ENCODE data around the gene OSBPL9.
"Not testable (repeated sequence)": the region's sequence is repeated elsewhere in the genome, so short reads cannot be mapped to it uniquely, and the experiment has no call there.

OSBPL9 gene

DNA sequence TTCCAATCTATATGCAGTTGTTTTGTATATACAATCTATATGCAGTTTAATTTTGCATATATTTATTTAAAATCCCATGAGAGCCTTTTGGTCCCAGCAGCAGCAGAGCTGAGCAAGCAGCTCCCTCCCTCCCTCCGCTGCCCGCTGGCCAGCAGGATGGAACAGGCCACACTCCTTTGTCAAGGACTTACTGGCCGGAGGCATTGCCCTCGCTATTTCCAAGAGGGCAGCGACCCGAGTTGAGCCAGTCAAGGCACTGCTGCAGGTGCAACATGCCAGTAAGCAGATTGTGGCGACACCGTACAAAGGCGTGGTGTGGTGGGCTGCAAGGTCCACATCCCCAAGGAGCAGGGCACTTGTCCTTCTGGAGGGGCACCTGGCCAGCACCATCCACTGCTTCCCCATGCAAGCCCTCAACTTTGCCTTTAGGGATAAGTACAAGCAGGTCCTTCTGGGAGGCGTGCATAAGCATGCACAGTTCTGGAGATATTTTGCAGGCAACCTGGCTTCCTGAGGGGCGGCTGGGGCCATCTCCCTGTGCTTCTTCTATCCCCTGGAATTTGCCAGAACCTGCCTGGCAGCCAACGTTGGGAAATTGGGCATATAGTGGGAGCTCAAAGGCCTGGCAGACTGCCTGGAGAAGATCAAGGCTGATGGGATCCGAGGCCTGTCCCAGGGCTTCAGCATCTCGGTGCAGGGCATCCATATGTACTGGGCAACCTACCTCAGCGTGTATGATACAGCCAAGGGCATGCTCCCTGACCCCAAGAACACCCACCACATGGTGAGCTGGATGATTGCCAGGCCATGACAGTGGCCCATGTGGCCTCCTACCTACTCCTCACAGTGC, 92.2 kb downstream of the OSBPL9 start:
- no peak for DNase-seq (ENCODE audit: low read depth in 2 of 2, low spot score in 1 of 2)

DNA sequence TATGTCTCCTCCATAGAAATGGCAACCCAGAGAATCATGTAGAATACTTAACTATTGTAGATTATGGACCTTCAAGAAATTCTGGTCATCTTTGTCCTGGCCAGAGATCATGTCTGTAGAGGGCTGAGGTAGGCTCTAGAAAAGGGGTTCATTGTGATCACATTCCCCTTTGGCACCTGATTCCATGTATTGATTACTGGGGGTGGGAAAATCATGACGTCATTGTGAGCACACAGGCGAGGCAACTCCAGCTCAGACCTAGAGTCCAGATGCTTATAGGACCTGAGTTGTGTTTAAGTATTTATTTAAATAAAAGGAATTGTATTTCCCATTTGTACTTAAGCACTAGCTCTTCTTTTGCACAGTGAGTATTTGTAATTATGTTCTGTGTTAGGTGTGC, 93.1 kb downstream of the OSBPL9 start:
- no peak for DNase-seq (ENCODE audit: low read depth in 2 of 2, low spot score in 1 of 2)

DNA sequence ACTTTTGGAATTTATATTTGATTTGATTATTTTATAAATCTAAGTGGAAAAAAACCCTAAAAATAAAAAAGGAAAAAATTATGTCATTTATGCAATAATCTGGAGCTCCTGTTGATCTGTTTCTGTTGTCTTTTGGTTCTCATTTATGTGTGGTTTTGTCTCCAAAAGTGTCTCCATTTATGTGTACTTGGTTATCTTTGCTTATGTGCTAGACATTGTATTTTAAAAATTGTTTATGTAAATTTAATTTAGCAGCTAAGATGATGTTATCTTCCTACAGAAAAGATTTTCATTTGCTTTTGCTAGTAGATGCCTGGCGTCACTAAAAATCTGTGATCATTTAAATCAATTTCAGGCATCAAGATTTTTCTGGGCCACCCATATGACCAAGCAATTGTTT, 95.7 kb downstream of the OSBPL9 start:
- no peak for DNase-seq (ENCODE audit: low read depth in 2 of 2, low spot score in 1 of 2)

DNA sequence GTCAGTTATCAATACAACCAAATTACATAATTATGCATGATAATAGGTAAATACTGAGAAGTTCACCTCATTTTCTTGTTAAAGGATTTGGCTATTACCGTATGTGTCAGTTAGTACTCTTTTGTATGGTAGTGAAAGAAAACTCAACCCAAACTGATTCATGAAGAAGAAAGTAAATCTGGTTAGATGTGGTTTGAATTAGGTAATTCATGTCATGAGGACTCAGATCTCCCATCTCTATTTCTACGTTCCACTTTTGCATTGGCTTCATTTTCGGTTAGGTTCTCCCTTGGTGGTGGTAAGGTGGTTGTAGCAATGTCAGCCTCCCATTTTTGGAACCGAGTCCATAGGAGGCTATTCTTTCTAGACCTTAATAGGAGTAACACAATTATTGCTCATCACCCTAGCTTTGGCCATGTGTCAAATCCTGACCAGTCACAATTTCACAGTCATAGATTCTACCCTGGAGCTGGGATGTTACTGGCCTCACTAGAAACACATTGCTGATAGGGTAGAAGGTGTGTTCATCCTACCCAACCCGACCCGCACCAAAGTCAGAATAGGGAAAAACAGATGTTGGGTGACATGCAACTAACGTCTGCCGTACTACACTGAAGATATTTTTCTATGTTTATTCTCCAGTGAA, 97.6 kb downstream of the OSBPL9 start:
- no peak for DNase-seq (ENCODE audit: low read depth in 2 of 2, low spot score in 1 of 2)

DNA sequence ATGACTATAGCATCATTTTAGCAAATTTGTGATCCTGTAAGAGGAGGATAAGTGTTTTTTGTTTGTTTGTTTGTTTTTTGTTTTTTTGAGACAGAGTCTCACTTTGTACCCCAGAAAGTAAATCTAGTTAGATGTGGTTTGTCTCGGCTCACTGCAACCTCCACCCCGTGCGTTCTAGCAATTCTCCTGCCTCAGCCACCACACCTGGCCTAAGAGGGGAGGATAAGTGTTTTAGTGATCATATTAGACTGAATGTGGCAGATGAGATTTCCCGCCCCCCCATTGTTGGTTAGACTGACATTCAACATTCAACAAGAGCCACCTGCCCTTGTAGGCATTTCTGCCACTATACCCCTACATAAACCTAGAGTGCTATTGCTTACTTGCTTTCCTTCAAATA, 98.5 kb downstream of the OSBPL9 start:
- DNase-seq (ENCODE audit: low read depth in 2 of 2, low spot score in 1 of 2), result no peak

DNA sequence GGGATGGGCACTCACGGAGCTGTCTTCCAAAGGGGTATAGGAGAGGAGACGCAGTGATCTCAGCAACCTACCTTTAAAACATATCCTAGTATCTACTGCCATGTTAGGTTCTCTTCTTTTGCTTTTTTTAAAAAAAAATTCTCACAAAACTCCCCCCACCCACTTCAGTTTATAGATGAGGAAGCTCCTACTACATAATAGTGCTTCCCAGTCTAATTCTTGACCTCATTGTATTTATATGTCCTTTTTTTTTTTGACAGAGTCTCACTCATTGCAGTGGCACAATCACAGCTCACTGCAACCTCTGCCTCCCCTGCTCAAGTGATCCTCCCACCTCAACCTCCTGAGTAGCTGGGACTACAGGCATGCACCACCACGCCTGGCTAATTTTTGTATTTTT, 99.9 kb downstream of the OSBPL9 start:
- DNase-seq (ENCODE audit: low read depth in 2 of 2, low spot score in 1 of 2), result no peak

DNA sequence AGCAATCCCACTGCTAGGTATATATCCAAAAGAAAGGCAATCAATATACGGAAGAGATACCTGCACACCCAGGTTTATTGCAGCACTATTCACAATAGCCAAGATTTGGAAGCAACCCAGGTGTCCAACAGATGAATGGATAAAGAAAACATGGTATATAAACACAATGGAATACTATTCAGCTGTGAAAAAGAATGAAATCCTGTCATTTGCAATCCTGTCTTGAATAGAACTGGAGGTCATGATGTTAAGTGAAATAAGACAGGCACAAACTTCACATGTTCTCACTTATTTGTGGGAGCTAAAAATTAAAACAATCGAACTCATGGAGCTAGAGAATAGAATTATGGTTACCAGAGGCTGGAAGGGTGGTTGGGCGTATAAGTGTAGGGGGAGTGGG, 101.0 kb downstream of the OSBPL9 start:
- DNase-seq (ENCODE audit: low read depth in 2 of 2, low spot score in 1 of 2), result no peak

DNA sequence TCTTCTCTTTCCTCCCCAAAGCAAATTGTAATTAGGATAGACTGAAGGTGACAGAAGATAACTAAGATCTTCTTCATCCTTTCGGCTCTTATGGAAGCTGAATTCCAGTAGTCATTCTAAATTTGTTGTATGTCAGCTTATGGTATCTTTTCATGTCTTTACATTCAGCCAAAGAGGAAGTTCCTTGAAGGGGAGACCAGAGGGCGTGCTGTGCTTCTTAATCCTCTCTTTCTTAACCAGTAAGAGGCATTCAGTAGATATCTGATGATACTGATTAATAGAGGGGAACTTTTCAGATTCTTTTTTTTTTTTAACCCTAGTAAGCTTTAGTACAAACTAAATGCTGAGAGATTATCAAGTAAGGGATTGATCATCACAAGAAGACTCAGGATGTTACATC, 102.3 kb downstream of the OSBPL9 start:
- DNase-seq (ENCODE audit: low read depth in 2 of 2, low spot score in 1 of 2), result no peak

DNA sequence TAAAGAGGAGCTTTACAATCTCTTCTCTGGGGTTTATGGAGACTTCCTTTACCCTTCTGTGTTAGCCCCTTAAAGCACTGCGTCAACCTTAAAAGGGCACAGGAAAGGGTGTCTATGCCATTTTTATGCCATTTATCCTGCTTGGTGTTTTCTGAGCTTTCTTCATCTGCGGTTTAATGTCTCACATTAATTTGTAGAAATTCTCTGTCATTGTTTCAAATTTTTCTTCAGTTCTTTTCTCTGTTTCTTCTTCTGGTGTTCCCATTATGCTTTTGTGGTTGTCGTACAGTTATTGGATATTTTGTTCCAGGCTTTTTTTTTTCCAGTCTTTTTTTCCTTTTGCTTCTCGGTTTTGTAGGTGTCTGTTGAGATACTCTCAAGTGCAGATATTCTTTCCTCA, 107.9 kb downstream of the OSBPL9 start:
- DNase-seq (ENCODE audit: low read depth in 2 of 2, low spot score in 1 of 2), result no peak

DNA sequence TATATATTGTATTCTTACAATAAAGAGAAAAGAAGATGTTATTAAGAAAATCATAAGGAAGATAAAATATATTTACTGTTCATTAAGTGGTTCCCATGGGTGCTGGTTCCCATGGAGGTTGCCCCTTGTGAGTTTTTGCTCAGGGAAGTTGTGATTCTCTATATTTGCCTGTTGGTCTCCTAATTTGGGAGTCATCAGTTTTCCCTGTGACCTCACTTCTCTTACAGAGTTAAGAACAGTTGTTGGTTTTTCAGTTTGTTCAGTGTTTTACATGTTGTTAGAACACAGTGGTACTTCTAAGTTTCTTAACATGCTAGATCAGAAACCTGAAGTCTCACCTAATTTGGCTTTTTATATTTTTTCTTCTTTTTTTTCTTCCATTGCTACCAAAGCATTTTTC, 109.2 kb downstream of the OSBPL9 start:
- no peak for DNase-seq (ENCODE audit: low read depth in 2 of 2, low spot score in 1 of 2)

DNA sequence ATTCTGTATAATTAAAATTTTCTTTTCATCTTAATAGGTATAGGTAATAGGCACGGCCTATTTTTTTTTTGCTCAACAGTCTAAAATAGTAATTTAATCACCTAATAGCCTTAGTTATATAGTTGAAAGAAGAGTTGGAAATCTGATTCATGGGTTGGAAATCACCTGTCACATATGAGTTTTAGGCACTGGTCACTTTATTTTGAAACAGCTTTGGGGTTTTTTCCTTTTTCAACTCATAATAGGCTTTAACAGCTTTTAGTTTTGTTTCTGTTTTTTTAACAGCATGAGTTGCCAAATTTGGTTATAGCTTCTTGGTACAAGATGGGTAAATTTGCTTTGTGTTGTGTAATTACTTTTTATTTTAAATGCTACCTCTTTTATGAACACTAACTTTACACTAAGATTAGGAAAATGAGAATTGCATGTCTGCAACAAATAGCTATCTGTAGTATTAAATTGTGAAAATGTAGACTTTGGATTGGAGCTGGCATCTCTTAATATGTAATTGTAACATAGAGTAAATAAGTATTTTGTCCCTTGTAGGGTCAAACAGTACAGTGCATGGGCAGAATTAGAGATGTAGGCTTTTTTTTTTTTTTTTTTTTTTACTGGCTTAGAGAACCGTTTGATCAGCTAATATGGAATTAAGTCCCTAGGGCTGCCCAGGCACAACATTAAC, 109.8 kb downstream of the OSBPL9 start:
- no peak for DNase-seq (ENCODE audit: low read depth in 2 of 2, low spot score in 1 of 2)

DNA sequence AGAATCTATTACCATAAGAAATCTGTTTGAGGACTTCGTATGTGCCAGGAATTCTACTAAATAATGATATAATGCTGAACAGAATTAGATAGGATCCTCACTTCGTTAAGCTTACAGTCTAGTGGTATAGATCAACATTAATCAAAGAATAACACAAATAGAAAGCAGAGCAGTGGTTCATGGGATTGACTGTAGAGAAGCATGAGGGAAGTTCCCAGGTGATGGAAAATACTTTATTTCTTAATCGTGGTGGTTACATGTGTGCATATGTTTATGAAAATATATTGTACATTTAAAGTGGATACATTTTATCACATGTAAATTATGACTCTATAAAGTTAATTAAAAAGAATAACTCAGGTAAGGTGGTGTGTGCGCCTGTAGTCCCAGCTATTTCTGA, 110.5 kb downstream of the OSBPL9 start:
- no peak for DNase-seq (ENCODE audit: low read depth in 2 of 2, low spot score in 1 of 2)

DNA sequence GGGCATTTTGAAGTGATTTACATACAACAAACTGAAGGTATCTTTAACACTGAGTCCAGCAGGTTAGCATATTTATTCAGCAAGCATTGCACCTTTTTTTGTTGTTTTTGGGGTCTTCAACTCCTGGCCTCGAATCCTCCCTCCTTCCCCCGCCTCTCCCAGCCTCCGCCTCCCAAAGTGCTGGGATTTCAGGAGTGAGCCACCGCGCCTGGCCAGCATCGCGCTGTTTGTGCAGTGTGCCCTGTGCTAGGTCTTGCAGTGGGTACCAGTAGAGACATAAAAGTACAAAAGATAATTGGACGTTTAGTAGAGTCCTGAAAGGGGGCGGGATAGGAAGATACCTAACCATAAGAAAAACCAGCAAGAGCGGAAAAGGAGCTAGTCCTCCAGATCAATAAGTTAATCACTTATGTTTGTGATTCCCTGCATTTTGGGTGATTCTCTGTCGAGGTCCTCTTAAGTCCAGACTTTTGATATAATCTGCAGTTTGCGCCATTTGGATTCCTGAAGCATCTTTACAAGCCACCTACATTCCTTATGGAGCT, 111.8 kb downstream of the OSBPL9 start:
- no peak for DNase-seq (ENCODE audit: low read depth in 2 of 2, low spot score in 1 of 2)

DNA sequence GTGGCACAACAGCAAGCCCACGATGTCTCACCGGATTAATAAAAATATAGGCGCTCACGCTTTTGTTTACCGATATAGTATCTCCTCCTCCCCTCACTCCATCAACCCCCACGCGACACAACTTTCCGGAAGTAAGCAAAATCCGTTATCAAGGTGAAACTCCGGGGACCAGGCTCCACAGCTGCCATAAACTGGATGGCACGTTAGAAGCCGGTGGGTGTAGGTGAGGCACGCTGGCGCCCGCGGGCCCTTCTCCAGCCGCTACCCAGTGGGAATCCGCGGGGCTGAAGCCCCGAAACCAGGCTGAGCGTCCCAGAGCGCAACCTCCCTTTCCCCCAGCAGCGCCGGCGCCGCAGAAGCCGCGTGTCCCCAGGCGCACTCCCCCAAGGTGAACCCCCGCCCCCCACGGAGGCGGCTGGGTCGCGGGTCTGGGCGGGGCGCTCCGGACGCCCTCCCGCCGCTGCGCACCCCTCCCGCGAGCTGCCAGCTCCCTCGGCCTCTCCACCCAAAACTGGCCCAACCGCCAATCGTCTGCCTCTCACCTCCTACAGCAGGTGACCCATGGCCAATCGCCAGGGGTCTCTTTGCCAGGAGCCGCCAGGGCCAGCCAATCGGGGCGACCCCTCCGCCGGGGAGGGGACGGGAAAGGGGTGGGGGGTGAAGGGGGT, 112.4 kb downstream of the OSBPL9 start:
- DNase-seq (ENCODE audit: low read depth in 2 of 2, low spot score in 1 of 2), result peak; percentile 72 to 82

DNA sequence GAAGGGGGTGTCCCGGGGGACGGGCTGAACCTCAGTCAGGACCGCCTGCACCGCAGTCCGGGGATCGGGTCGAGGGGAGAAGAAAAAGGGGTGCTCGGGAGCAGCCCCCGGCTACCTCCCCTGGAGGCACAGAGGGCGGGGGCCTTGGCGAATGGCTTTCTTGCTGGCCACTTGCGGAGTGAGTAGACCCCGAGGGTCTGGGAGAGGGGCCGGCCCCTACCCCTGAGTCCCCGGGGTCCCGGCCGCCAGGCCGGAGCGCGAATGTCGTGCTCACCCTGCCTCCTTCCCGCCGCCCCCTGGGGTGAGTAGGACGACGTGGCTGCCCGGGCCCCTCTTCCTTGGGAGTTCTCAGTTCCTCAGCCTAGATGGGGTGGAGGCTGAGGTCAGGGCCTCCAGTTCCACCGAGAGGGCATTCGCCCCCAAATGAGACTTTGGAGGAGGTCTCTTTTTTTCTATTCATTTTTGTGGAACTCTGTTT, 113.0 kb downstream of the OSBPL9 start:
- DNase-seq (ENCODE audit: low read depth in 2 of 2, low spot score in 1 of 2), result no peak

DNA sequence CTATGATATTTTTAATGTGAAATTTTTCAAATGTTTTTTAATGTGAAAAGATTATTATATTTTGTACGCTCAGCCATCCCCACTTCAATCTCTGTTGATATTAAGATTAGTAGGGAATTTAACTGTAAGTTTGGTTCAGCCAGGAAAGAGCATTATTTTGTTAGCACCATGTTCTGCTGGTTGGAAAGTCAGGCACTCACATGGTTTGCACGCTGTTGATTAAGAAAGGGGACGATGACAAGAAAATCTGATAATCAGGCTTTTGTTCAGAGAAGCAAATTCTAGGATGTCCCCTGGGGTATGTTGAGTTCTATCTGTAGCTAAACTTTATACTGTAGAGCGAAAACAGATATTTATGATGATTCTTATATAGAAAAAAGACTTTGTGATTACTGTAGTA, 115.1 kb downstream of the OSBPL9 start:
- DNase-seq (ENCODE audit: low read depth in 2 of 2, low spot score in 1 of 2), result no peak

DNA sequence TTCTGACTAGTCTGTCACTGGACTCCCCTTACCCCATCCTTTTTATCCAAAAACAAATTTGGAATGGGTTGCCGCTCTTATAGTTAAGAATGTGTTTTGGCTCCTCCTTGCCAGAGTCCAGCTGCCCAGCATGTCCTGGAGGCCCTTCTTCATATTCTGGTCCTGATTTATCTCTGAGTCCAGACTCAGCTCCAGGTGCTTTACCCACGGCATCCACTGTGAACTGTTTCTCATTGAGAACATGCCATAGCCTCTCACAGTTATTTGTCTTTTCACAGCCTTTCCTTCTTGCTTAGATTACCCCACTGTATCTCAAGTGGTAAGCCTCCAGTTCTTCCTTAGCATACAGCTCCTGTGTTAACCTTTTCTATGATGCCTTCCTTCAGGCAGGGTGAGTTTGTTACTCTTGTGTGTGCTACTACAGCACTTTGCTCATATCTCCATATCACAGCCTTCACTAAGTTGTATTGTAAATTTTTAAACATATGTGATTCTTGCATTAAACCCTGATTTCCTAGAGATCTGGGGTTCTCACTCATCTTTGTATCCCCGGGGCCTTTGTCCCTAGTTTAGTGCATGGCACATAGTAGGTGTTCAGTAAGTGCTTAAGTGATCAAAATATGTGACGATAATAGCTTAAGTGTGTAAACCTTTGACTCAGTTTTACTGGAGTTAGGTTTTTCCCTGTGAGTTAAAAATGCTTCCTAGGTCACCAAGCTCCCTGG, 116.0 kb downstream of the OSBPL9 start:
- no peak for DNase-seq (ENCODE audit: low read depth in 2 of 2, low spot score in 1 of 2)

DNA sequence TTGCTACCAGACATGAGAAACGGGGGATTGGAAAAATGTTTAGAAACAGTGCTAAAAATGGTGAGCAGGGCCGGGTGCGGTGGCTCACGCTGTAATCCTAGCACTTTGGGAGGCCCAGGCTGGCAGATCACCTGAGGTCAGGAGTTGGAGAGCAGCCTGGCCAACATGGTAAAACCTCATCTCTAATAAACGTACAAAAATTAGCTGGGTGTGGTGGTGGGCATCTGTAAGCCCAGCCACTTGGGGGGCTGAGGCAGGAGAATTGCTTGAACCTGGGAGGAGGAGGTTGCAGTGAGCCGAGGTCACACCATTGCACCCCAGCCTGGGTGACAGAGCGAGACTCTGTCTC, 116.5 kb downstream of the OSBPL9 start:
- DNase-seq (ENCODE audit: low read depth in 2 of 2, low spot score in 1 of 2), result not testable (repeated sequence)

DNA sequence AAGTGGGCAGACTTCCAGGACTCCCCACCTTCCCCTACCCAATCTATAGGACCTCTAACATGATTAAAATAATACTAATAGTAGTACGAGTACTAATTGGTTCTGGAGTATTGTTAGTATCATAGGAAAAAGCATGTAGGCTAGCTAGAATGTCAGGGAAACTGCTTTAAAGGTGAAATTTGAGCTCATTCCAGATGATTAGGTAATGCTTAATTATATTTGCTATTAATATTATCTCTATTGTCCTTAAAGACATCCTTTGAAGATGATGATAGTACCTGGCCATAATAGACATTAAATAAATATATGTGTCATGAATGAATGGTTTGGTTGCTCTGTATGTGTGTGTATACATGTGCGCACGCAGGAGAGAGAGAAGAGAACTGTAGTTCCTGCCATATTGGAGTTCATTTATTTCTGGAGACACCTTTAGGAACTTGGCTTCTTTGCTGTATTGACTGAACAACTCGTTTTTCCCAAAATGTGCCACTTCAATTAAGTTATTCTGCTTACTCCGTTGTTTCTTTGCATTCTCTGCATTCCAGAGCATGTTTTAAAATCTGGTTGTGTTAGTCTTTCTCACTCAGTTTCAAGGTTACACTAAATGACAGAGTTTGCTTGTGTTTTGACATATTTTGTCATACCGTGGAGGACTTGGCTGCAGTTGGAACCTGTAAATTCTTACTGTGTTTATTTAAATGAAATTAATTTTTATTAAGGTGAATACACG, 117.1 kb downstream of the OSBPL9 start:
- no peak for DNase-seq (ENCODE audit: low read depth in 2 of 2, low spot score in 1 of 2)

Measured in stimulated activated CD8-positive, alpha-beta memory T cell treated with anti-CD3 and anti-CD28 coated beads, Interleukin-4, amount 100 ng/mL, for 1 hour (primary cell).